Measurements from ENCODE around the gene TPH2.

TPH2 gene

DNA sequence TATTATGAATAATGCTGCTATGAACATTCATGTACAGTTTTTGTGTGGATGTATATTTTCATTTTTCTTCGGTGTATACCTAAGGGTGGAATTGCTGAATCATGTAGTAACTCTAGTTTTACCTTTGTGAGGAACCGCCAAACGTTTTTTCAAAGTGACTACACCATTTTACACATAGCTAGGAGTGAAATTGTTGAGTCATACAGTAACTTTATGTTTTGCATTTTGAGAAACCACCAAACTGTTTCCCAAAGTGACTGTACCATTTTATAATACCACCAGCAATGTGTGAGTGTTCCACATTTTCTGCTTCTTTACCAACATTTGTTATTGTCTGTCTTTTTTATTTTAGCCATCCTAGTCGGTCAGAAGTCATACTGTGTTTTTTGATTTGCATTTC is 3.1 kb upstream of the TPH2 start:
- TF ChIP-seq, protein P1, sequence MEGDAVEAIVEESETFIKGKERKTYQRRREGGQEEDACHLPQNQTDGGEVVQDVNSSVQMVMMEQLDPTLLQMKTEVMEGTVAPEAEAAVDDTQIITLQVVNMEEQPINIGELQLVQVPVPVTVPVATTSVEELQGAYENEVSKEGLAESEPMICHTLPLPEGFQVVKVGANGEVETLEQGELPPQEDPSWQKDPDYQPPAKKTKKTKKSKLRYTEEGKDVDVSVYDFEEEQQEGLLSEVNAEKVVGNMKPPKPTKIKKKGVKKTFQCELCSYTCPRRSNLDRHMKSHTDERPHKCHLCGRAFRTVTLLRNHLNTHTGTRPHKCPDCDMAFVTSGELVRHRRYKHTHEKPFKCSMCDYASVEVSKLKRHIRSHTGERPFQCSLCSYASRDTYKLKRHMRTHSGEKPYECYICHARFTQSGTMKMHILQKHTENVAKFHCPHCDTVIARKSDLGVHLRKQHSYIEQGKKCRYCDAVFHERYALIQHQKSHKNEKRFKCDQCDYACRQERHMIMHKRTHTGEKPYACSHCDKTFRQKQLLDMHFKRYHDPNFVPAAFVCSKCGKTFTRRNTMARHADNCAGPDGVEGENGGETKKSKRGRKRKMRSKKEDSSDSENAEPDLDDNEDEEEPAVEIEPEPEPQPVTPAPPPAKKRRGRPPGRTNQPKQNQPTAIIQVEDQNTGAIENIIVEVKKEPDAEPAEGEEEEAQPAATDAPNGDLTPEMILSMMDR (IDR thresholded peaks at IDR 0.05; ENCODE audit: low read length, missing control alignments): no peak
- no peak overlapping the region for H3K4me3 ChIP-seq (replicated peaks; ENCODE audit: low read depth, low read length)
- DNase-seq (ENCODE audit: low read depth): no peak

DNA sequence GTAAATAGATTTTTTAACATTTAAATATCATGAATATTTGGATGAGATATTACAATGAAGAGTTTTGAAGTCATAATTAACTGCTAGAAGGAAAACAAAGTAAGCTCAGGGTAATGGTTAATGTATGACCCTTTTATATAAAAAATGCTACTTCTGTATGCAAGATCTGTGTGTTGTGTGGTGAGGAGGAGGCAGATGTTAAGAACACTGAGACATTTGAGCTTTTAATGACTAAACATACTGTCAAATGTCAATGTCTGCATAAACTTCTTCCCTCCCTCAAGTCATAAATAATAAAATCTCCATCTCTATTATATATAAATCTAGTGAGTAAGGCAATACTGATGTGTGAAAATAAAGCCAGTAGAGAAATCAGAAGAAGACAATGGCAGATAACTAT is 1.4 kb downstream of the TPH2 start:
- TF ChIP-seq, protein P1 (IDR thresholded peaks at IDR 0.05; ENCODE audit: low read length, missing control alignments): no peak
- DNase-seq (ENCODE audit: low read depth): no peak

GRCh38 chr12:71941174-71941573 is 2.5 kb downstream of the TPH2 start:
- no peak for DNase-seq (ENCODE audit: low read depth)
- no peak overlapping the region for H3K4me3 ChIP-seq (replicated peaks; ENCODE audit: low read depth, low read length)
- TF ChIP-seq, protein P1 (IDR thresholded peaks at IDR 0.05; ENCODE audit: low read length, missing control alignments): no peak

More for the DNA sequence above, 1.4 kb downstream of the TPH2 start:
- H3K4me3 ChIP-seq (replicated peaks; ENCODE audit: low read depth, low read length): no peak overlapping the region

DNA sequence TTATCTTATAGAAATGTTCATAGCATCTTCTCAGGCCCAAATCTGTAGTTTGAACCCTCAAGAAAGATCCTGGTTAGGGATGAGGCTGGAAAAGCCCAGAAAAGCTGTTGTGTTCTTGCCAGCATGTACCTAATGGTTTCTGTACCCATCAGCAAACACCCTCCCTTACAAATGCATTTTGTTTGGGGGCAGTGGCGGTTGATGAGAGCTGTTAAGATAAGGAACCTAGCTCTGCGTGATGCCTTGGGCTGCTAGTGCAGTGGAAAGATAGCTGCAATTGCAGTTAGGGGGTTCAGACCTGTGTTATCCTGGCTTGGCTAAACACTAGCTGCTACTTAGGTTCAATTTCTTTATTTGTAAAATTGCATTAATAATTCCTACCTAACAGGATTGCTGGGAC is 3.6 kb downstream of the TPH2 start:
- no peak for DNase-seq (ENCODE audit: low read depth)
- TF ChIP-seq, protein P1 (IDR thresholded peaks at IDR 0.05; ENCODE audit: low read length, missing control alignments): no peak
- H3K4me3 ChIP-seq (replicated peaks; ENCODE audit: low read depth, low read length): no peak overlapping the region

DNA sequence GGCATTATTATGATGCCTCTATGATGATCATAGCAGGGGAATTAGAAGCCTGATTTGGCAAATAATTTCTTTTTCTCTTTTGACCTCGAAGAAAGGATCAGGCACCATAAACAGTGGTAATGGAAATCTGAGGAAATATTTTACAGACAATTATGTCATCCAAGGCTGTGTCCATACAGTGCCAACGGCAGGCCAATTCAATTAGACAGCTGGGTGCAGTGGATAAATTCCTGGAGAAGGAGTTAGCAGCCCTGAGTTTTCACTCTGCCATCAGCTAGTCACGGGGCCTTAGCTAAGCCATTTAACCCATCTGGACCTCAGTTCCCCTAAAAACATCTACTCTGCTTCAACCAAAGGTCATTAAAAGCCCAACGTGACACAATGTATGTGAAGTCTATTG is 4.1 kb downstream of the TPH2 start:
- TF ChIP-seq, protein P1 (IDR thresholded peaks at IDR 0.05; ENCODE audit: low read length, missing control alignments): no peak
- no peak overlapping the region for H3K4me3 ChIP-seq (replicated peaks; ENCODE audit: low read depth, low read length)
- no peak for DNase-seq (ENCODE audit: low read depth)

GRCh38 chr12:71945121-71945520 is 6.5 kb downstream of the TPH2 start:
- DNase-seq (ENCODE audit: low read depth): no peak
- H3K4me3 ChIP-seq (replicated peaks; ENCODE audit: low read depth, low read length): no peak overlapping the region
- TF ChIP-seq, protein P1 (IDR thresholded peaks at IDR 0.05; ENCODE audit: low read length, missing control alignments): no peak

DNA sequence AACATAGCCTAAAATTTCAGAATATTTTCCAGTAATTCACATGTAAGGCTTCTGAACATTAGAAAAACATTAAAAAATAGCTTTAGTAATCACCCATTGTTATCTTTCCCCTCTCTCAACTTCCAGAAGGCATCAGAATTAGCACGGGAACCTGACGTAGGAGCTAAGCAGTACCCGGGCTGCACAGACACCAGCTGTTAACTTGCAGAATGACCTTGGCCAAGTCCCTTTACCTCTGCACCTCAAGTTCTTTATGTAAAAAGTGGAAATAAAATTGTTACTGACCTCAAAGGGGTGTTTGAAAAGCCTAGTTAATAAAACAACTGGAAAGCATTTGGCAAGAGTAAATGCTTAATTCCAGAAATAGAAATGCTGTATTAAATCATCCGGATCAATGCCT is 7.2 kb downstream of the TPH2 start:
- TF ChIP-seq, protein P1 (IDR thresholded peaks at IDR 0.05; ENCODE audit: low read length, missing control alignments): no peak
- no peak for DNase-seq (ENCODE audit: low read depth)
- no peak overlapping the region for H3K4me3 ChIP-seq (replicated peaks; ENCODE audit: low read depth, low read length)

Measured in fibroblast of pulmonary artery (primary cell).